C4-2B (cell line): ENCODE results near the gene PDGFB.

Experiments used
- CTCF ChIP-seq: fragments of 450-650 bp; conservative IDR thresholded peaks from 2 replicates; pipeline ENCODE4 v1.5.1; 2017; ENCODE audit warnings: mild to moderate bottlenecking
- ZFX ChIP-seq: fragments of 450-650 bp; IDR thresholded peaks from 2 replicates; pipeline ENCODE4 v1.6.1; 2017

DNA sequence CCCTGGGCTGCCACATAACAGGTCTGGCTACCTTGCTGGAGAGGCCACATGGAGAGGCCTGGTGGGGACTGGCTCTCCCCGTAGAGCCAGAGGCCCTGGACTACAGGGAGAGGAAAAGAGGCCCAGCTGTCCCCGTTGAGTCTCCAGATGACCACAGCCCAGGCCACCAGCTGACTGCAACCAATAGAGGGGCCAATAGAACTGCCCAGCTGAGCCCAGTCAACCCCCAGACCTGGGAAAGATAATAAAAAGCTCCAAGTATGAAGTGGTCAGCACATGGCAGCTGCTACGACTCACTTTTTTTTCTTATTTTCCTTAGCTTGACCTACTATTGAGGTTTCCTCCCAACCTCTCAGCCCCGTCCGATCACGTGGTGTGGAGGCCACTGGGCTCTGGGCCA lies 18.4 kb downstream of the PDGFB start:
- TF ChIP-seq CTCF: no peak
- TF ChIP-seq ZFX: no peak
